ENCODE data around the gene REXO5. TPM values are rescaled to one million over a fixed set of nuclear protein-coding genes. Genes with fewer than 3 reads are reported as not detected.

The REXO5 gene
- total RNA-seq, 1 experiment from 2014 or later = 6.7 TPM

DNA sequence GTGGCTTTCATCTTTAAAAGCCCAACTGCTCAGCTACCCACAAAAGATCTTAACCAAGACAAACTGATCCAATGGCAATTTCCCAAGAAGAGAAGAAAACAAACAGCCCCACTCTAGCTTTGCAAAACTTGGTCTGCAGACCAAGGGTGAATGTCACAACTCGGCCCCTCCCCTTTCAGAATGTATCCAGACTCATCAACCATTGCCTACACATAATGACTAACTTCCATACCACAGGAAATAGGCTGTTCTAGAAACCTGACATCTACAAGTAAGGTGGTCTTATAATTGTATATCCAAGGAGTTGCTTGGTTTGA is 77.9 kb downstream of the REXO5 start:
- Histone ChIP-seq H4K20me1 (ENCODE audit: control insufficient read depth, insufficient read depth, insufficient read length) (no peaks in the 10 kb centered on the region), H4K8ac (replicated peaks; ENCODE audit: insufficient read length, low read depth, low read length) (no peak overlapping the region), H3K56ac (ENCODE audit: insufficient read length, low read depth, low read length) (no peak overlapping the region), H3K79me2 (ENCODE audit: insufficient read depth, low read length) (peaks cover 2% of the 10 kb centered on the region; the same call in 1 of the 2 replicates), H3K23ac (ENCODE audit: insufficient read length, low read depth, low read length) (no peak overlapping the region), H3K4me2 (ENCODE audit: insufficient read depth, insufficient read length, low read length) (no peak overlapping the region), H2BK5ac (ENCODE audit: insufficient read length, low read length) (no peak overlapping the region), H3K18ac (ENCODE audit: insufficient read length, low read depth, low read length) (no peak overlapping the region), H3K27ac (ENCODE audit: insufficient read length, low read depth, low read length) (no peak overlapping the region), H3K4ac (ENCODE audit: low read depth, low read length) (no peak overlapping the region), H3K79me1 (ENCODE audit: insufficient read depth, low read depth, low read length, poor library complexity, severe bottlenecking) (peaks cover 6% of the 10 kb centered on the region), H3K9me3 (ENCODE audit: control insufficient read depth, low read depth, low read length) (no peaks in the 10 kb centered on the region), H2BK120ac (ENCODE audit: low read depth, low read length, poor library complexity, severe bottlenecking) (no peak overlapping the region), H2BK15ac (ENCODE audit: low read depth, low read length) (no peak overlapping the region), H2AK5ac (ENCODE audit: insufficient read length, low read length) (no peak overlapping the region), H3K4me1 (ENCODE audit: insufficient read depth, low read length) (no peaks in the 10 kb centered on the region; the same call in 1 of the 2 replicates), H3K14ac (ENCODE audit: insufficient read depth, low read length) (no peak overlapping the region), H4K5ac (ENCODE audit: insufficient read length, low read depth, low read length) (no peak overlapping the region), H2BK20ac (ENCODE audit: low read depth, low read length, poor library complexity, severe bottlenecking) (no peak overlapping the region), H2AFZ (ENCODE audit: low read length) (no peak overlapping the region), H4K91ac (ENCODE audit: insufficient read length, low read depth, low read length) (no peak overlapping the region), H3K23me2 (ENCODE audit: insufficient read length, low read depth, low read length, poor library complexity, severe bottlenecking) (no peaks in the 10 kb centered on the region), H2BK12ac (ENCODE audit: insufficient read length, low read depth, low read length) (no peak overlapping the region), H3T11ph (ENCODE audit: low read length) (no peak overlapping the region), H3K9ac (ENCODE audit: extremely low read depth, insufficient read length, low read length) (no peak overlapping the region), H3K27me3 (ENCODE audit: insufficient read depth, low read length) (no peaks in the 10 kb centered on the region)
- Mint-ChIP-seq H3K9me3 (no peaks in the 10 kb centered on the region), H3K27ac (peak overlapping the region in 1 of 3 experiments; percentile 25; a peak in 1 of 7 replicates), H3K27me3 (ENCODE audit: low read depth) (no peaks in the 10 kb centered on the region), H3K4me3 (no peak overlapping the region), H3K4me1 (peaks cover 13 to 20% of the 10 kb centered on the region in 2 experiments), H3K36me3 (ENCODE audit: insufficient read depth in 1 of 3, low read depth in 3 of 3) (peaks cover 0 to 5% (median 2%) of the 10 kb centered on the region in 3 experiments; a peak in 1 of 7 replicates)
- no CpG with 5 or more reads among the region's 1 CpG for WGBS (ENCODE audit: extremely low coverage, insufficient read length, low lambda C conversion rate)
- TF ChIP-seq, protein P1, sequence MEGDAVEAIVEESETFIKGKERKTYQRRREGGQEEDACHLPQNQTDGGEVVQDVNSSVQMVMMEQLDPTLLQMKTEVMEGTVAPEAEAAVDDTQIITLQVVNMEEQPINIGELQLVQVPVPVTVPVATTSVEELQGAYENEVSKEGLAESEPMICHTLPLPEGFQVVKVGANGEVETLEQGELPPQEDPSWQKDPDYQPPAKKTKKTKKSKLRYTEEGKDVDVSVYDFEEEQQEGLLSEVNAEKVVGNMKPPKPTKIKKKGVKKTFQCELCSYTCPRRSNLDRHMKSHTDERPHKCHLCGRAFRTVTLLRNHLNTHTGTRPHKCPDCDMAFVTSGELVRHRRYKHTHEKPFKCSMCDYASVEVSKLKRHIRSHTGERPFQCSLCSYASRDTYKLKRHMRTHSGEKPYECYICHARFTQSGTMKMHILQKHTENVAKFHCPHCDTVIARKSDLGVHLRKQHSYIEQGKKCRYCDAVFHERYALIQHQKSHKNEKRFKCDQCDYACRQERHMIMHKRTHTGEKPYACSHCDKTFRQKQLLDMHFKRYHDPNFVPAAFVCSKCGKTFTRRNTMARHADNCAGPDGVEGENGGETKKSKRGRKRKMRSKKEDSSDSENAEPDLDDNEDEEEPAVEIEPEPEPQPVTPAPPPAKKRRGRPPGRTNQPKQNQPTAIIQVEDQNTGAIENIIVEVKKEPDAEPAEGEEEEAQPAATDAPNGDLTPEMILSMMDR (conservative IDR thresholded peaks at IDR 0.05) = no peak
- no peak for DNase-seq

Measured in H9 (cell line).